Left hindlimb (tissue), 1 donor: ENCODE results near the gene FBXL7.
A peak's percentile ranks its signal among the peaks of the same experiment; 100 is the strongest.

Source experiments
- DNase-seq: peaks from one replicate; pipeline ENCODE4 v3.0.0-alpha.2; 2018

Gene FBXL7

GRCh38 chr5:15499528-15500324 is at the start of gene FBXL7:
FBXL7 (plus strand) TSS chr5:15500180.
- DNase-seq = peak; percentile 91

GRCh38 chr5:15450473-15450872 is 49.5 kb upstream of the FBXL7 start:
- no peak for DNase-seq

GRCh38 chr5:15450949-15451348 is 49.0 kb upstream of the FBXL7 start:
- DNase-seq = no peak

- no peak for DNase-seq
Measured at GRCh38 chr5:15452030-15452429, 48.0 kb upstream of the FBXL7 start.

- DNase-seq = no peak
Measured at GRCh38 chr5:15452781-15453180, 47.2 kb upstream of the FBXL7 start.

- DNase-seq = no peak
Measured at GRCh38 chr5:15459200-15459599, 40.8 kb upstream of the FBXL7 start.

GRCh38 chr5:15463231-15463980 is 36.6 kb upstream of the FBXL7 start:
- DNase-seq = no peak

- no peak for DNase-seq
Measured at GRCh38 chr5:15472116-15472515, 27.9 kb upstream of the FBXL7 start.

GRCh38 chr5:15474143-15474719 is 25.7 kb upstream of the FBXL7 start:
- DNase-seq = no peak

GRCh38 chr5:15475367-15475766 is 24.6 kb upstream of the FBXL7 start:
- DNase-seq = no peak

GRCh38 chr5:15476977-15477376 is 23.0 kb upstream of the FBXL7 start:
- no peak for DNase-seq

GRCh38 chr5:15480436-15480835 is 19.5 kb upstream of the FBXL7 start:
- no peak for DNase-seq

GRCh38 chr5:15483351-15484097 is 16.5 kb upstream of the FBXL7 start:
- no peak for DNase-seq

- DNase-seq = no peak
Measured at GRCh38 chr5:15487228-15487627, 12.8 kb upstream of the FBXL7 start.

- DNase-seq = no peak
Measured at GRCh38 chr5:15489571-15490235, 10.3 kb upstream of the FBXL7 start.

- no peak for DNase-seq
Measured at GRCh38 chr5:15492545-15492944, 7.4 kb upstream of the FBXL7 start.

- DNase-seq = no peak
Measured at GRCh38 chr5:15493501-15493900, 6.5 kb upstream of the FBXL7 start.

- no peak for DNase-seq
Measured at GRCh38 chr5:15495026-15495425, 5.0 kb upstream of the FBXL7 start.

GRCh38 chr5:15496886-15497285 is 3.1 kb upstream of the FBXL7 start:
- DNase-seq = no peak

- peak; percentile 69 for DNase-seq
Measured at GRCh38 chr5:15500325-15501001, 483 bp downstream of the FBXL7 start.

GRCh38 chr5:15501091-15501791 is 1.3 kb downstream of the FBXL7 start:
- peak; percentile 82 for DNase-seq
